Keratinocyte (primary cell): ENCODE results near the gene TMEM200A. TPM values are rescaled to one million over a fixed set of nuclear protein-coding genes. Genes with fewer than 3 reads are reported as not detected.

Experiments used
- DNase-seq: peaks from one replicate; pipeline ENCODE4 v3.0.0-alpha.2; 2011; ENCODE audit warnings: low read depth, missing footprints, low spot score
- FAIRE-seq: peaks from 2 replicates; lab custom pipeline; 2011; peaks lifted over from hg19 to GRCh38; lab: Jason Lieb, UNC
- H2AFZ ChIP-seq: 2 replicates; pipeline ENCODE4 v1.6.0; 2012; ENCODE audit warnings: low read length, control low read depth, inconsistent platforms; ENCODE audit not compliant: control insufficient read depth
- H3K27ac ChIP-seq: 2 replicates; pipeline ENCODE4 v1.5.1; 2011; ENCODE audit warnings: low read length; ENCODE audit not compliant: control insufficient read depth, insufficient read depth
- H3K27me3 ChIP-seq: 3 replicates; pipeline ENCODE4 v1.6.0; 2011; ENCODE audit warnings: low read length; ENCODE audit not compliant: control insufficient read depth, insufficient read depth; ENCODE audit errors: extremely low read depth
- H3K36me3 ChIP-seq, 2 experiments: 2 replicates in 1 of 2; 3 replicates in 1 of 2; pipeline ENCODE4 v1.5.1; 2011; ENCODE audit warnings: low read length in 2 of 2, mild to moderate bottlenecking in 1 of 2; ENCODE audit not compliant: control insufficient read depth in 2 of 2, insufficient read depth in 2 of 2; ENCODE audit errors: extremely low read depth in 1 of 2
- H3K4me1 ChIP-seq: 3 replicates; pipeline ENCODE4 v1.5.1; 2011; ENCODE audit warnings: low read length; ENCODE audit not compliant: control insufficient read depth, insufficient read depth; ENCODE audit errors: extremely low read depth
- H3K4me2 ChIP-seq: 3 replicates; pipeline ENCODE4 v1.6.0; 2011; ENCODE audit warnings: low read depth, low read length; ENCODE audit not compliant: control insufficient read depth, insufficient read depth; ENCODE audit errors: extremely low read depth
- H3K4me3 ChIP-seq, 3 experiments: fragments of 200-600 bp in 1 of 3; sonication (generic) in 1 of 3; 2 replicates in 2 of 3; 3 replicates in 1 of 3; pipeline ENCODE4 v1.5.1; 2011 to 2016; ENCODE audit warnings: low read length in 3 of 3, mild to moderate bottlenecking in 3 of 3, control low read depth in 2 of 3, inconsistent platforms in 1 of 3, low read depth in 1 of 3, mixed read lengths in 1 of 3, mixed run types in 1 of 3, moderate library complexity in 1 of 3; ENCODE audit not compliant: control insufficient read depth in 2 of 3, insufficient read depth in 2 of 3; ENCODE audit errors: extremely low read depth in 1 of 3
- H3K79me2 ChIP-seq: 2 replicates; pipeline ENCODE4 v1.6.0; 2012; ENCODE audit warnings: low read length; ENCODE audit not compliant: control insufficient read depth, insufficient read depth
- H3K9ac ChIP-seq: 3 replicates; pipeline ENCODE4 v1.6.0; 2011; ENCODE audit warnings: low read length; ENCODE audit not compliant: control insufficient read depth, insufficient read depth; ENCODE audit errors: extremely low read depth
- H3K9me1 ChIP-seq: 3 replicates; pipeline ENCODE4 v1.6.0; 2011; ENCODE audit warnings: low read length; ENCODE audit not compliant: control insufficient read depth, insufficient read depth; ENCODE audit errors: extremely low read depth
- H3K9me3 ChIP-seq: 2 replicates; pipeline ENCODE4 v1.5.1; 2012; ENCODE audit warnings: low read depth, low read length; ENCODE audit not compliant: control insufficient read depth
- H4K20me1 ChIP-seq: 3 replicates; pipeline ENCODE4 v1.6.0; 2011; ENCODE audit warnings: low read length; ENCODE audit not compliant: control insufficient read depth, insufficient read depth; ENCODE audit errors: extremely low read depth
- EZH2 ChIP-seq: IDR thresholded peaks from one replicate; pipeline ENCODE4 v1.6.1; 2012; ENCODE audit warnings: inconsistent platforms, mild to moderate bottlenecking, low read length, moderate library complexity
- dilution Hi-C: fragments of 300-500 bp; cut with MboI; formaldehyde crosslinking; loops from one replicate; pipeline ENCODE4 v1.7.0; 2020; ENCODE audit warnings: low sequenced_read_pairs; ENCODE audit not compliant: extremely low pct_ligation_motif_present
- polyA plus RNA-seq, 5 experiments: library from polyadenylated mRNA; depleted of rRNA in 3 of 5; stranded (reverse) in 3 of 5; stranded (forward) in 1 of 5; unstranded in 1 of 5; fragments of >200 nt; gene quantifications; 1 replicate in 1 of 5; 2 replicates in 3 of 5; 3 replicates in 1 of 5; pipeline versions ENCODE4 v1.2.1 to v1.2.3, GENCODE V29; 2011 to 2012; ENCODE audit warnings: missing spikeins in 2 of 5, low read depth in 1 of 5, low replicate concordance in 1 of 5
- TF ChIP-seq, protein P1 (sequence below), 3 experiments: IDR thresholded peaks in 1 of 3; conservative IDR thresholded peaks in 1 of 3; optimal IDR thresholded peaks in 1 of 3; 2 replicates in 2 of 3; 3 replicates in 1 of 3; pipeline versions ENCODE3 to v1.5.1; 2011; ENCODE audit warnings: low read length in 3 of 3, mild to moderate bottlenecking in 3 of 3, moderate library complexity in 2 of 3, control low read depth in 1 of 3, inconsistent platforms in 1 of 3; ENCODE audit not compliant: insufficient read depth in 2 of 3; ENCODE audit errors: extremely low read depth in 1 of 3

TMEM200A gene
- polyA plus RNA-seq, 1 donor (not counting 4 experiments of a cell fraction or from before 2014, with no cell fraction given) = 80.4 TPM

- H3K4me2 ChIP-seq = no peak overlapping the region
- DNase-seq (no peak), FAIRE-seq (peak; percentile 34)
Measured at GRCh38 chr6:130421585-130421984, 55.8 kb downstream of the TMEM200A start.

GRCh38 chr6:130423044-130423443, 57.2 kb downstream of the TMEM200A start:
- H3K36me3 ChIP-seq = peaks cover 0 to 7% of the 10 kb centered on the region in 2 experiments
- no peak overlapping the region for H3K9ac ChIP-seq
- dilution Hi-C loops = no loop called here
- H3K27ac ChIP-seq = no peak overlapping the region
- DNase-seq = no peak
- peaks cover 22% of the 10 kb centered on the region for H3K4me1 ChIP-seq
- H2AFZ ChIP-seq = no peak overlapping the region
- peaks cover 80% of the 10 kb centered on the region for H3K79me2 ChIP-seq
- TF ChIP-seq, protein P1, sequence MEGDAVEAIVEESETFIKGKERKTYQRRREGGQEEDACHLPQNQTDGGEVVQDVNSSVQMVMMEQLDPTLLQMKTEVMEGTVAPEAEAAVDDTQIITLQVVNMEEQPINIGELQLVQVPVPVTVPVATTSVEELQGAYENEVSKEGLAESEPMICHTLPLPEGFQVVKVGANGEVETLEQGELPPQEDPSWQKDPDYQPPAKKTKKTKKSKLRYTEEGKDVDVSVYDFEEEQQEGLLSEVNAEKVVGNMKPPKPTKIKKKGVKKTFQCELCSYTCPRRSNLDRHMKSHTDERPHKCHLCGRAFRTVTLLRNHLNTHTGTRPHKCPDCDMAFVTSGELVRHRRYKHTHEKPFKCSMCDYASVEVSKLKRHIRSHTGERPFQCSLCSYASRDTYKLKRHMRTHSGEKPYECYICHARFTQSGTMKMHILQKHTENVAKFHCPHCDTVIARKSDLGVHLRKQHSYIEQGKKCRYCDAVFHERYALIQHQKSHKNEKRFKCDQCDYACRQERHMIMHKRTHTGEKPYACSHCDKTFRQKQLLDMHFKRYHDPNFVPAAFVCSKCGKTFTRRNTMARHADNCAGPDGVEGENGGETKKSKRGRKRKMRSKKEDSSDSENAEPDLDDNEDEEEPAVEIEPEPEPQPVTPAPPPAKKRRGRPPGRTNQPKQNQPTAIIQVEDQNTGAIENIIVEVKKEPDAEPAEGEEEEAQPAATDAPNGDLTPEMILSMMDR (optimal IDR thresholded peaks at IDR 0.05 in 1 of 3, IDR thresholded peaks at IDR 0.05 in 1 of 3, conservative IDR thresholded peaks at IDR 0.05 in 1 of 3; ENCODE audit: extremely low read depth in 1 of 3, insufficient read depth in 2 of 3, low read length in 3 of 3) = no peak
- TF ChIP-seq EZH2 = no peak
- no peaks in the 10 kb centered on the region for H3K9me1 ChIP-seq
- H3K4me2 ChIP-seq = no peak overlapping the region
- no peaks in the 10 kb centered on the region for H3K27me3 ChIP-seq
- no peak overlapping the region for H3K4me3 ChIP-seq
- no peak for FAIRE-seq
- H4K20me1 ChIP-seq = no peaks in the 10 kb centered on the region
- H3K9me3 ChIP-seq = no peaks in the 10 kb centered on the region

More at GRCh38 chr6:130421585-130421984, 55.8 kb downstream of the TMEM200A start:
- Histone ChIP-seq H3K9me1 (no peaks in the 10 kb centered on the region), H4K20me1 (no peaks in the 10 kb centered on the region), H2AFZ (no peak overlapping the region), H3K9me3 (no peaks in the 10 kb centered on the region), H3K36me3 (peaks cover 0 to 3% of the 10 kb centered on the region in 2 experiments), H3K9ac (no peak overlapping the region), H3K4me3 (no peak overlapping the region), H3K4me1 (peaks cover 26% of the 10 kb centered on the region), H3K79me2 (peaks cover 78% of the 10 kb centered on the region), H3K27me3 (no peaks in the 10 kb centered on the region), H3K27ac (no peak overlapping the region)
- dilution Hi-C loops = no loop called here
- no peak for TF ChIP-seq EZH2
- TF ChIP-seq, protein P1 (optimal IDR thresholded peaks at IDR 0.05 in 1 of 3, IDR thresholded peaks at IDR 0.05 in 1 of 3, conservative IDR thresholded peaks at IDR 0.05 in 1 of 3; ENCODE audit: extremely low read depth in 1 of 3, insufficient read depth in 2 of 3, low read length in 3 of 3) = no peak
